Measurements from ENCODE around the gene DPY19L1.
"Not testable (repeated sequence)": the region's sequence is repeated elsewhere in the genome, so short reads cannot be mapped to it uniquely, and the experiment has no call there.

DPY19L1 gene

DNA sequence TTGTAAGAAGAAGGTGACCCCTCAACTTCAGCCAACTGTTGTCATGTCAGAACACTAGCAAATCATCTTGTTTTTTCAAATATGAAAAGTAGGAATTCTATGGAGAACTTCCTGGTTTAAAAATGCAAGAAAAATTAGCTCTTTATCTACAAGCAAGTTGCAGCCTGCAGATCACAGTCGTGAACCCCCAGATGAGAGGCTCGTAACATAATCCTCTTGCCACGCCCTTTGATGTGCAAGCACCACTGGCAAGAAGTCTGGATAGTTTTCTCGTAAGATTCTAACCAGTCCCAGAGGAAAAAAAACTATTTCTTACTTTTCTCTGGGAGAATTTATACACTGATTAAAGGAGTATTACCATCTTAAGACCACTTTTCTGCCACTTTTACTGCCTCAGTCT is 132.3 kb downstream of the DPY19L1 start:
- no peak overlapping the region for H3K27ac Mint-ChIP-seq

GRCh38 chr7:34903921-34904320 is 133.4 kb downstream of the DPY19L1 start:
- not testable (repeated sequence) for H3K27ac Mint-ChIP-seq; ATAC-seq (ENCODE audit: low read depth); DNase-seq (ENCODE audit: low spot score in 2 of 2); H3K4me3 Mint-ChIP-seq; H3K36me3 Mint-ChIP-seq; H3K9me3 Mint-ChIP-seq; H3K4me1 Mint-ChIP-seq
- peaks cover 16% of the 10 kb centered on the region for H3K27me3 Mint-ChIP-seq

More for the DNA sequence above, 132.3 kb downstream of the DPY19L1 start:
- no peak for ATAC-seq (ENCODE audit: low read depth)
- no peaks in the 10 kb centered on the region for H3K36me3 Mint-ChIP-seq
- no peak for DNase-seq (ENCODE audit: low spot score in 2 of 2)
- no peaks in the 10 kb centered on the region for H3K4me1 Mint-ChIP-seq
- H3K9me3 Mint-ChIP-seq = no peaks in the 10 kb centered on the region
- no peak overlapping the region for H3K4me3 Mint-ChIP-seq
- H3K27me3 Mint-ChIP-seq = peaks cover 8% of the 10 kb centered on the region

DNA sequence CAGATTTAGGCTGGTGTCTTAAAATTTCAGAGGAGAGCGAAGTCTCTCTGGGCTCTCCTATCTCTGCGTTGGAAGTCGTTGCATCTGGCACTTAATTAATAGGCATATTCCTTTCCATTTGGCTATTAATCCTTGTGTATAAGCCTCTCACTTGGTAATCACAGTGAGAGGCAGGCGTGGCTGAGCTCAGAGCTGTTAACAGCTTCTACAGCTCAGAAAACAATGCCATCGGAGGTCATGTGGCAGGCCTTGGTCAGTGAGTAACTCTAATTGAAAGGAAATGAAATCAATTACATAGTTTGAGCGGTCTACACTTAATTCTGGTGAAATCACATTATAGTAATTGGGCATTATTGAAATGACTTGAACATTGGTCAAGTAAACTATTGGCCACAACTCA is 135.1 kb downstream of the DPY19L1 start:
- Mint-ChIP-seq H3K27ac (no peak overlapping the region), H3K9me3 (peaks cover 1% of the 10 kb centered on the region), H3K27me3 (peaks cover 25% of the 10 kb centered on the region), H3K4me1 (no peaks in the 10 kb centered on the region), H3K36me3 (no peaks in the 10 kb centered on the region), H3K4me3 (no peak overlapping the region)
- DNase-seq (ENCODE audit: low spot score in 2 of 2) = no peak
- no peak for ATAC-seq (ENCODE audit: low read depth)

DNA sequence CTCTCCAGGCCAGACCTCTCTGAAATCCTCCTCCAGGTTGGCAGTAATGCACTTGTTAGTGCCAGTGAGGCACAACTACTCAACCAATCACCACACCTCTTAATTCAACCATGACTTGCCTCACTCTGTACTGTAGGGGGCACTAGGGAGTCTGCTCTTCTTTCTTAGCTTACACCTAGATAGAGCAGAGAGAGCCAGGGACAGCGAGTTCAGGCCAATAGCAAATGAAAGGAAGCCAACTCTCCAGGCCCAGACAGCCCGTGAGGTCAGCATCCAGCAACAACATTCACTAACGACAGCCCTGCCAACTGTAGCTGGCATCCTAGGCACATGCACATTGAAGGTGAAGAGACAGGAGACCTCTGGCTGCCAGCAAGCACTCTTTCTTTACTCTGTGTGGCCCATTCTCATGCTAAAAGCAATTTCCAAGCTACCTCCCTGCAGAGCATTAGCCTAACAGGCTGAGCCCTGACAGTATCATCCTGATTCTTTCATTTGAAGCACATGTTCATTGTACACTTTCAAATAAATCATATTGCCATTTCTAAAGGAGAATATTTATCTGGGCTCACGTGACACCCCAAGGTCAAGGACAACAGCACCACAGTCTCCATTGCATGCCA is 136.3 kb downstream of the DPY19L1 start:
- H3K27me3 Mint-ChIP-seq = peaks cover 25% of the 10 kb centered on the region
- H3K4me3 Mint-ChIP-seq = no peak overlapping the region
- DNase-seq (ENCODE audit: low spot score in 2 of 2) (no peak), ATAC-seq (ENCODE audit: low read depth) (no peak)
- no peaks in the 10 kb centered on the region for H3K4me1 Mint-ChIP-seq
- H3K27ac Mint-ChIP-seq = no peak overlapping the region
- H3K9me3 Mint-ChIP-seq = peaks cover 7% of the 10 kb centered on the region
- no peaks in the 10 kb centered on the region for H3K36me3 Mint-ChIP-seq

GRCh38 chr7:34895202-34895601 is 142.1 kb downstream of the DPY19L1 start:
- Mint-ChIP-seq H3K27me3 (peaks cover 19% of the 10 kb centered on the region), H3K36me3 (no peaks in the 10 kb centered on the region), H3K27ac (no peak overlapping the region), H3K4me3 (no peak overlapping the region), H3K9me3 (peaks cover 14% of the 10 kb centered on the region), H3K4me1 (no peaks in the 10 kb centered on the region)
- ATAC-seq (ENCODE audit: low read depth) (no peak), DNase-seq (ENCODE audit: low spot score in 2 of 2) (no peak)

DNA sequence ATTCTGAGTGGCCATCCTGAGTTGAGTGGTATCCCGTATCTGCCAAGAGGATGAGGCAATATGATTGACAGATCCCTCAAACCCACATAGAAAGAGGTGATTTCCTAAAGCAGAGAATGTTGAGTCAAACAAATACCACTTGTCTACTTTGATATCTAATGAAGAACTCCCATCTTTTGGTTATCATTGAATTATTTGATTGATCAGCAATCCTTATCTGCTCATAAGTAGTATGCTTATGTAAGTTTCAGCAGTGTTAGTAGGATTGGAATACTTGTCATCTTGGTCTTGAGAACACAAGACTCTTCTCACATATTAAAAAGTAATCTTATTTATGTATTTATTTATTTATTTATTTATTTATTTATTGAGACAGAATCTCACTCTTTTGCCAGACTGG is 147.3 kb downstream of the DPY19L1 start:
- DNase-seq (ENCODE audit: low spot score in 2 of 2) = no peak
- no peaks in the 10 kb centered on the region for H3K4me1 Mint-ChIP-seq
- peaks cover 3% of the 10 kb centered on the region for H3K27me3 Mint-ChIP-seq
- no peak overlapping the region for H3K4me3 Mint-ChIP-seq
- H3K9me3 Mint-ChIP-seq = peaks cover 8% of the 10 kb centered on the region
- H3K36me3 Mint-ChIP-seq = no peaks in the 10 kb centered on the region
- H3K27ac Mint-ChIP-seq = no peak overlapping the region
- no peak for ATAC-seq (ENCODE audit: low read depth)

GRCh38 chr7:34886856-34887255 is 150.4 kb downstream of the DPY19L1 start:
- ATAC-seq (ENCODE audit: low read depth) = no peak
- peaks cover 4% of the 10 kb centered on the region for H3K27me3 Mint-ChIP-seq
- no peak for DNase-seq (ENCODE audit: low spot score in 2 of 2)
- H3K9me3 Mint-ChIP-seq = peaks cover 9% of the 10 kb centered on the region
- no peaks in the 10 kb centered on the region for H3K4me1 Mint-ChIP-seq
- H3K4me3 Mint-ChIP-seq = no peak overlapping the region
- H3K27ac Mint-ChIP-seq = no peak overlapping the region
- H3K36me3 Mint-ChIP-seq = no peaks in the 10 kb centered on the region

GRCh38 chr7:34883855-34884254 is 153.4 kb downstream of the DPY19L1 start:
- not testable (repeated sequence) for H3K4me1 Mint-ChIP-seq; H3K27me3 Mint-ChIP-seq; ATAC-seq (ENCODE audit: low read depth); DNase-seq (ENCODE audit: low spot score in 2 of 2); H3K27ac Mint-ChIP-seq; H3K4me3 Mint-ChIP-seq; H3K36me3 Mint-ChIP-seq
- H3K9me3 Mint-ChIP-seq = peaks cover 13% of the 10 kb centered on the region

GRCh38 chr7:34879871-34880270 is 157.4 kb downstream of the DPY19L1 start:
- H3K36me3 Mint-ChIP-seq = no peaks in the 10 kb centered on the region
- H3K4me3 Mint-ChIP-seq = no peak overlapping the region
- DNase-seq (ENCODE audit: low spot score in 2 of 2) (no peak), ATAC-seq (ENCODE audit: low read depth) (no peak)
- H3K27ac Mint-ChIP-seq = no peak overlapping the region
- H3K27me3 Mint-ChIP-seq = peaks cover 6% of the 10 kb centered on the region
- H3K4me1 Mint-ChIP-seq = no peaks in the 10 kb centered on the region
- H3K9me3 Mint-ChIP-seq = peaks cover 11% of the 10 kb centered on the region

GRCh38 chr7:34878944-34879735 is 158.1 kb downstream of the DPY19L1 start:
- H3K27ac Mint-ChIP-seq; H3K4me3 Mint-ChIP-seq; H3K36me3 Mint-ChIP-seq; ATAC-seq (ENCODE audit: low read depth); DNase-seq (ENCODE audit: low spot score in 2 of 2); H3K4me1 Mint-ChIP-seq; H3K9me3 Mint-ChIP-seq; H3K27me3 Mint-ChIP-seq: not testable (repeated sequence)
